ENCODE data around the gene CDC42BPA. TPM values are rescaled to one million over a fixed set of nuclear protein-coding genes. Genes with fewer than 3 reads are reported as not detected.
"Not testable (repeated sequence)": the region's sequence is repeated elsewhere in the genome, so short reads cannot be mapped to it uniquely, and the experiment has no call there.

Gene CDC42BPA
- total and polyA plus RNA-seq, 2 of the 13 experiments (the other 11 are each of a cell fraction or from before 2014, with no cell fraction given): 6.5 to 16.0 TPM

GRCh38 chr1:227353186-227353585, 34.9 kb upstream of the CDC42BPA start (continued):
- TF ChIP-seq PHF8 (CRISPR knock-in tag; IDR thresholded peaks at IDR 0.05): no peak
- TF ChIP-seq HINFP (CRISPR knock-in tag; IDR thresholded peaks at IDR 0.05; ENCODE audit: low read depth): no peak
- no peak for TF ChIP-seq ZBTB33 (CRISPR knock-in tag; IDR thresholded peaks at IDR 0.05)
- TF ChIP-seq ZNF660 (CRISPR knock-in tag; IDR thresholded peaks at IDR 0.05; ENCODE audit: borderline replicate concordance, low read depth): no peak
- no peak for TF ChIP-seq ZNF331 (CRISPR knock-in tag; IDR thresholded peaks at IDR 0.05)
- no peak for TF ChIP-seq YY1 (IDR thresholded peaks at IDR 0.05; ENCODE audit: insufficient read depth, insufficient replicate concordance, low read depth, low read length)
- TF ChIP-seq JUN (CRISPR knock-in tag; IDR thresholded peaks at IDR 0.05): no peak
- TF ChIP-seq PRMT3 (CRISPR knock-in tag; IDR thresholded peaks at IDR 0.05; ENCODE audit: borderline replicate concordance, low read depth): no peak
- TF ChIP-seq KLF13 (CRISPR knock-in tag; IDR thresholded peaks at IDR 0.05): no peak

- H3K4me2 ChIP-seq (ENCODE audit: low read depth, low read length); H3K79me2 ChIP-seq (ENCODE audit: insufficient read depth, low read length); CTCF ChIA-PET (ENCODE audit: low intra/inter-chr PET ratio, low total read pairs); POLR2A ChIA-PET; H3K4me3 ChIP-seq (replicated peaks in 1 of 3; ENCODE audit: insufficient read depth in 1 of 3, low read depth in 2 of 3, low read length in 3 of 3); H3K4me1 ChIP-seq (ENCODE audit: insufficient read depth, low read length); H2AFZ ChIP-seq (ENCODE audit: low read length); H3K27ac ChIP-seq (ENCODE audit: extremely low read length, insufficient read depth, low read length); intact Hi-C loops (cut with micrococcal nuclease; ENCODE audit: unreplicated experiment); in situ Hi-C loops (cut with HindIII; ENCODE audit: extremely low pct_ligation_motif_present, low pct_unique_long_range_greater_than_20kb); FAIRE-seq; H3K27me3 ChIP-seq (ENCODE audit: control insufficient read depth in 1 of 2, insufficient read depth in 2 of 2, low read length in 2 of 2); H3K36me3 ChIP-seq (replicated peaks in 1 of 2; ENCODE audit: control insufficient read depth in 1 of 2, insufficient read depth in 2 of 2, low read length in 2 of 2); ATAC-seq; H4K20me1 ChIP-seq (ENCODE audit: insufficient read depth, low read length); H3K9ac ChIP-seq (ENCODE audit: insufficient read depth, low read depth, low read length); H3K9me3 ChIP-seq (ENCODE audit: low read length); BruUV-seq (replicated peaks); DNase-seq (ENCODE audit: low spot score): not testable (repeated sequence)
- WGBS (ENCODE audit: low lambda C conversion rate): 60% methylated on average over 2 of the region's 2 CpGs
These were observed 33.9 kb upstream of the CDC42BPA start for GRCh38 chr1:227352164-227352563.
